Amygdala (tissue), 56 donors: ENCODE measurements around the gene UBAC1.
A peak's percentile ranks its signal among the peaks of the same experiment; 100 is the strongest.
"Not testable (repeated sequence)": the region's sequence is repeated elsewhere in the genome, so short reads cannot be mapped to it uniquely, and the experiment has no call there.

Source experiments
- DNase-seq, 56 donors: peaks; one replicate each; lab custom pipeline; 2025; lab: John Stamatoyannopoulos, UW

The UBAC1 gene

DNA sequence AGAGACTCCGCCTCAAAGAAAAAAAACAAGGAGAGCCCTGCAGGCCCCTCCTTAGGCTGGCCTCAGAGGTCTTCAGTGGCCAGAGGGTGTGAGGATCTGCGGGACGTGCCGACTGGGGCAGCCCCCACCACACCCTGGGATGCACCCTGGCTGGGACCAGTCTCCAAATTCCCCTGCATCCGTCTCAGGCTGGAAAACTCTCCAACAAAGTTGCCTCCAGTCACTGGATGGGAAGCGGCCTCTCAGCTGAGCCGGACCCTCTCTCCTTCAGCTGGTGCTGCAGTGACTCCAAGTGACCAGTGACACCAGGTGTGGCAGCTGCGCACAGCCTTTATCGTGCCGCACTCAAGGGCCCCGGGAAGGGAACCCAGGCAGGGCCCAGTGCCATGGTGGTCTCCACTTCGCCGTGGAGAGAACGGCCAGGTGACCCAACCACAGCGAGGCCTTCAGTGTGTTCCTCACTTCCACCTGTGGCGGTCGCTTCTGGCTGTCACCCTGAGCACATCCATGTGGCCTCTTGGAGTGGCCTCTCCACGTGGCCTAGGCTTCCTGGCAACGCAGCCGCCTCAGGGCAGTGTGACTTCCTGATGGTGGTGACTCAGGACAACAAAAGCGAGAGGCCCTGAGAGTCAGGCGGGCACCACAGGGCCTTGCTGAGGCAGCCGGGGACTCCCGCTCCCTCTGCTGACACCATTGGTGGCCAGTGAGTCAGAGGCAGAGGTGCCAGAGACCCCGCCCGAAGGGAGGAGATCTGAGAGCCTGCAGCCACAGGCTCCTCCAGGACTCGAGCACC is 34.6 kb downstream of the UBAC1 start:
- DNase-seq, result no peak

DNA sequence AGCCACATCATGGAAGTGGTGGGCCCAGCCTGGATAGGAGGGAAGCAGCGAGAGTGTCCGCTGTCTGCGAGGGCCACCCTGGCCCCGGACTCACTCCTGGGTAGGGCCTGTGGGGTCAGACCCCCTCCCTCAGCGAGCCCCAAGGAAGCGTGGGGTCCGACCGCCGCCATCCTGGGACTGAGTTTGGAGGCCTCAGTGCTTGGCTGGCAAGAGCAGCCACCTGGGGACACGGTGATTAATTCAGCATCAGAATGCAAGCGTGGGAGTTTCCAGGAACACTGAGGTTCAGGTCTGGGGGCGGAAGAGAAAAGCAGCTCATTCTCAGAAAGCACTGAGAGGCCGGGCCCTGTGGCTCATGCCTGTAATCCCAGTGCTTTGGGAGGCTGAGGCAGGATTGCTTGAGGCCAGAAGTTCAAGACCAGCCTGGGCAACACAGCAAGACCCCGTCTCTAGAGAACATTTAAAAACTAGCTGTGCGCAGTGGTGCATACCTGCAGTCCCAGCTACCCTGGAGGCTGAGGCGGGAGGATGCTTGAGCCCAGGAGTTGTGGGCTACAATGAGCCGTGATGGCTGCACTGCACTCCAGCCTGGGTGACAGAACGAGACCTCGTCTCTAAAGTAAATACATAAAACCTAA is 35.6 kb downstream of the UBAC1 start:
- peak in 1 of 56 donors; percentile 15 for DNase-seq

DNA sequence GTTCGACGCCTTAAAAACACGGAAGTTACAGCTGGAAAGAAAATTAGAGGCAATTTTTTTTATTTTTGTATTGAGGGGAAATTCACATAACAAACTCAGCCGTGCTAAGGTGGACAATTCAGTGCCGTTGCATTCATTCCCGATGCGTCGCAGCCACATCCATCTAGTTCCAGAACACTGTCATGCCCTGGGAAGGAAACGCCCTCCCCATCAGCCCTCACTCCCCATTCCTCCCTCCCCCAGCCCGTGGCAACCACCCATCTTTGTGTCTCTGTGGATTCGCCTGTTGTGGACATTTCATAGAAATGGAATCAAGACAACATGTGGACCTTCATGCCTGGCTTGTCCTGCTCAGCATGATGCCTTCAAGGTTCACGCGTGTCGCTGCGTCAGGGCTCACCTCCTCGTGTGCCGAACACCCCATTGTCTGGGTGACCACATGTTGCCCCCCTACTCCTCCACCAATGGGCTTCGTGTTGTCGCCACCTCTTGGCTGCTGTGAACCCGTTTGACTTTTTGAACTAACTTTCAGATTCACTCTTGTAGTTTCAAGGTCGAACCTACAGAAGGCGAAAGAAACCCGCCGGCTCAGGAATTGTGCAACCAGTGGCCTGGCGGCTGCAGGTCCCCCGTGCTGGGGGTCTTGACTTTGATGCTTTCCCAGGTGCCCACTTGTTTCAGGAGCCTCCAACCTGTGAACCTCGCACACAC is 36.4 kb downstream of the UBAC1 start:
- no peak for DNase-seq

DNA sequence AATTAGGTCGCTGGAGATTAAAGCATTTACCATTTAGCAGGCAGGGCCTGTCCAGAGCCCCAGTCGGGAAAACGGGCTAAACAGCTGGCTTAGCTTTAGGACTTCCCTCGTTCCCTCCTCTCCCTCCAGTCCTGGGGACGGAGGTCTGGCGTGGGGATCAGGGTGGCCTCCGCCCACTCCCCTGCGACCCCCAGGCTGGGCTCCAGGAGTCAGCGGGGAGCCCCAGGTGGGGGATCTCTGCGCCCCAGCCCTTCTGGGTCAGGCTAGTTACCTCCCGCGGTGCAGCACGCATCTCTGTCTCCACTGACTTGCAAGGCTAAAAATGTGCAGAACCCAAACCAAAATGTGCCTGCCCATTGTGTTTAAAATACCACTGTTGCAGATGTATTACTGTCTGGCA is 37.7 kb downstream of the UBAC1 start:
- DNase-seq, result no peak

DNA sequence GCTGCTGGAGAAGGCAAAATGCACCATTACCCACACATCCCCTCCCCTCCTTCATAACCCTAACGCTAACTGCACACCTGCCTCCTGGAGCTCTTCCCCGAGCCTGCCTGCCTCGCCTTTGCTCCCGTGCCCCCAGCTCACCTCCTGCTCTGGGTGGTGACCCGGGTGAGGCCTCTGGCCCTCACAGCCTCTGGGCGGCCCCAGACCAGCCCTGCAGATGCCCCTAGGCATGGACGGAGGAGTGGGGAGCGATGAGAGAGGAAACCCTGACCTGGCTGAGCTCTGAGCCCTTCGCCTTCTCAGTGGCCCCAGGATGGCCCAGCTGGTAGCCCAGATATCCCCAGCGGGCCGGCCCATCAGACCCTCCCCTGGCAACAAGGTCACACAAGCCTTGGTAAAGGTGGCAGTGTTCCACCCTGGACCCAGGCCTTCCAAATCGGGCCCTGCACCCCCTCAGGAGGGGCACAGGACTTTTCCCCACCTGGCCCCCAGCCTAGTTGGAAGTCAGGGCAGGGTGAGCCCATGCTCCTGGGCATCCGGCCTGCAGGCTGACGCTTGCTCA is 39.3 kb downstream of the UBAC1 start:
- no peak for DNase-seq

DNA sequence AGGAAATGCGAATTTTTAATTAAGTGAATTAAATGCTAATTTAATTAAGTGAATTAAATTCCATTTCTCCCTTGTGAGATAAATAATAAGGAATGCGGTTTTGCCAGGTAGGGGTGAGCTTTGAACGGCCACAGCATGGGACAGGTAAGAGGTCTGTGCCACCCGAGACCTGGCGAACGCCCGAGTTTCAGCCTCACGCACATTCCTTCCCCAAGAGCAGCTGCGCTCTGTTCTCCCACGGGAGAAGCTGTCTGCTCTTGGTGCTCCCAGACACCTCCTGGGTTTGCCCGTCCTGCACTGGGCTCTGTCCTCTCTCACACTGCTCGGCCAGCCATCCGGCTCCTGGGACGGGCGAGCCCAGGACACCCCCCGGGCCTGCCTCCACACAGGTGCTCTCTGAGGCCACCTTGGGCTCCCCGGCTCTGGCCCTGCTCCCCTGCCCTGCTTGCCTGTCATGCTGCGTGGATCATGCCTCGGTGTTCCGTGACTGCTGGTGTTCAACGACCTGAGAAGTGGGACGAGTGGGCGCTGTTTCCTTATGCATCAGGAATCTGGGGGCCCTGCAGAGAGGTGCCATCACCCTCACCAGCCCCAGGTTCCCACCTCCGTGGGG is 40.1 kb downstream of the UBAC1 start:
- DNase-seq, result no peak

DNA sequence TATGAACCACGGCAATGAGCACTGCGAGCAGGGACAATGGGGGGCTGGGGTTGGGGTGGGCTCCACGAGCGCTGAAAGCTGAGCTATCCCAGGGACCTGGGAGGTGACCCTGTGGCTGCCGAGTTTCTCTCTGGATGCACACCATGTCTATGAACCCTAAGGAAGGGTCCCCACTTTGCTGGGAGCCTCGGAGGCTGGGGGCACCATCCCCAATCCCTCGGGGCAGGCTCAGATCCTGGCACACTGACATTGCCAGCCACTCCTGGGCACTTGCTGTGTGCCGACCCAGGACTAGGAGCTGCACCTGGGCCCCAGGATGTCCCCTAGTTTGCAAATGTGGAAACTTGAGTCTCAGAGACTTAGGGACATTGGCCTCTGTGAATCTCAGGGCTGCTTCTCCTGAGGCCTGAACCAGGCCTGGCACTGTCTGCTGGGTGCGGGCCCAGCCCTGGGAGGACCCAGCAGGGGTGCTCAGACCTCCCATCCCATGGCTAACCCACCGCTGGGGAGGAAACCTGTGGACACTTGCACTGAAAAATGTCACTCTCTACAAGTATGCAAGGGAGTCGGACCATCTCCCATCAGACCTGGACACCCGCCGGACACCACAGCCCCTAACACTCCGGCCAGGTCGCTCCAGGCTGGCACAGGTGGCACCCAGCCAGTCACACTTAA is 40.8 kb downstream of the UBAC1 start:
- DNase-seq, result no peak

DNA sequence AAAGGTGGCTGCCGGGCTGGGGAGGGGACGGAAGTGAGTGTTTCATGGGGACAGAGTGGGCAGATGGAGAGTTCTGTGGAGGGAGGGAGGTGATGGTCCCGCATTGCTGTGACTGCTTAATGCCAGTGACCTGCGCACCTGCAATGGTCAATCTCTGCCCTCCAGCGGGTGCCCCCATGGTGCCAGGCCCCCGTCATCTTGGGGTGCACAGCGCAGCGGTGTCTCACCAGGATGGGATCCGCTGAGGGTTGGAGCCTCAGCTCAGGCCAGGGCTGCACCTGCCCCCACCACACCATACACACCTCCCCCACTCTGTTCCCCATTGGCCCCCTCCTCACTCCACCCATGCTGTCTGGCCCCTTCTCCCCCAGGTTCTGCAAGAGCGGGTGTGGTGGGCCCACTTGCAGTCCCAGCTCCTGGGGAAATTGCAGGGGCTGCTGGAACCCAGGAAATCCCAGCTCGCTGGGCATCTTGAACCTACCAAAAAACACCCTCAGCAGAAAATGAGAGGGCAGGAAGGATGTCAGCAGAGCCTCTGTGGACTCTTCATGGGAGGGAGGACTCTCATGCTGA is 41.8 kb downstream of the UBAC1 start:
- no peak for DNase-seq

DNA sequence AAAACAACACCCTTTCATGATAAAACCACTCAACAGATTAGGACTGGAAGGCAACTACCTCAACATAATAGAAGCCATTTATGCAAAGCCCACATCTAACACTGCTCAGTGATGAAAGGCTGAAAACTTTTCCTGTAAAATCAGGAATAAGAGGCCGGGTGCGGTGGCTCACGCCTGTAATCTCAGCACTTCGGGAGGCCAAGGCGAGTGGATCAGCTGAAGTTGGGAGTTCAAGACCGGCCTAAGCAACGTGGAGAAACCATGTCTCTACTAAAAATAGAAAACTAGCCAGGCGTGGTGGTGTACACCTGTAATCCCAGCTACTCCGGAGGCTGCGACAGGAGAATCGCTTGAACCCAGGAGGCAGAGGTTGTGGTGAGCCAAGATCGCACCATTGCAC is 44.9 kb downstream of the UBAC1 start:
- not testable (repeated sequence) for DNase-seq

DNA sequence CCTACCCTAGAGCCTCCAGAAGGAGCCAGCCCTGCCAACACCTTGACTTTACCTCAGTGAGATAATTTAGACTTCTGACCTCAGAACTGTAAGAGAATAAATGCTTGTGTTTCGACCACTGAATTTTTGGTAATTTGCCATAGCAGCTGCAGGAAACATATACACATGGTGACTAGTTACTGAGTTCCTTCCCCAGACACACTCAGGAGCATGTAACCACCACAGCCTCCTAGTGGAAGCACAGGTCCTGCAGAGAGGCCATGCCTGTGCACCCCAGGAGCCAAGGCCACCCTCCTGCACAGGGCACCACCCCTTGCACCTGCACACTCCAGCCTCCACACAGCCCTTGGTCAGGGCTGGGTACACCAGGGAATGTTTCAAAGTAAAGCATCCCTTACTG is 46.3 kb downstream of the UBAC1 start:
- DNase-seq, result no peak

DNA sequence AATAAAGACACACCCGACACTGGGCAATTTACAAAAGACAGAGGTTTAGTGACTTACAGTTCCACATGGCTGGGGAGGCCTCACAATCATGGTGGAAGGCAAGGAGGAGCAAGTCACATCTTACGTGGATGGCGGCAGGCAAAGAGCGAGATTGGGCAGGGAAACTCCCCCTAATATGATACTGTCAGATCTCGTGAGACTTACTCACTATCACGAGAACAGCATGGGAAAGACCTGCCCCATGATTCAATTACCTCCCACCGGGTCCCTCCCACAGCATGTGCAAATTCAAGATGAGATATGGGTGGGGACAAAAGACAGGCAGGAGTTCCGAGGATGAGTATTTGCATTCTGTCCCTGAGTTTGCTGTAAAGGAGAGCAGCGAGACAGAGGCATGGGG is 49.9 kb downstream of the UBAC1 start:
- not testable (repeated sequence) for DNase-seq

DNA sequence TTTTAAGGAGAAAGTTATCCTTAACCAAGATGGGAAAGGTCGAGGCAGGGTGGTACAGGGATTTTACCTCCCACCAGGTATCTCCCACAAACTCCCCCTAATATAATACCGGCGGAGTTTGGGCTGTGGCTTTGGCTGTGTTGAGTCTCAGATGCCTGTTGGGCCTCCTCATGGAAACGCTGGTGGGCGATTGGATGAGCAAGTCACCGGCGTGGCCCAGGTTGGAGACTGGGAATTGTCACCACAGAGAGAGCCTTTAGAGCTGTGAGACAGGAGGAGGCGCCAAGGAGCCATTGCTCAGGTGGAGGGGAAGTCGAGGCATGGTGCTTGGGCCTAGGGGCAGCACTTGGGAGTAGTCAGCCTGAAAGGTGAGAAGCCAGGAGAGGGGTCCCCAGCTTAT is 50.4 kb downstream of the UBAC1 start:
- no peak for DNase-seq

DNA sequence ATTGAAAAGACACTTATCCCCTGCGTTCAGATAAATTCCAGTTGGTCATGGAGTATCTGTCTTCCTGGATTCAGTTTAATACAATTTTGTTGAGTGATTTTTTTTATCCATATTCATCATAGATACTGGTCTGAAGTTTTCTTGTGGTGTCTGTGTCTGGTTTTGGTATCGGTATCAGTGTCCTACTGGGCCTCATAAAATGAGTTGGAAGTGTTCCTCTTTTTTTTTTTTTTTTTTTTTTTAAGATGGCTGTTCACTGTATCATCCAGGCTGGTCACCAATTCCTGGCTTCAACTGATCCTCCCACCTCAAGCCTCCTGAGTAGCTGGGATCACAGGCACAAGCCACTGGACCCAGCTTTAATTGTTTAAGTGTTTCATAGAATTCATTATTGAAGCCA is 51.0 kb downstream of the UBAC1 start:
- DNase-seq, result no peak

DNA sequence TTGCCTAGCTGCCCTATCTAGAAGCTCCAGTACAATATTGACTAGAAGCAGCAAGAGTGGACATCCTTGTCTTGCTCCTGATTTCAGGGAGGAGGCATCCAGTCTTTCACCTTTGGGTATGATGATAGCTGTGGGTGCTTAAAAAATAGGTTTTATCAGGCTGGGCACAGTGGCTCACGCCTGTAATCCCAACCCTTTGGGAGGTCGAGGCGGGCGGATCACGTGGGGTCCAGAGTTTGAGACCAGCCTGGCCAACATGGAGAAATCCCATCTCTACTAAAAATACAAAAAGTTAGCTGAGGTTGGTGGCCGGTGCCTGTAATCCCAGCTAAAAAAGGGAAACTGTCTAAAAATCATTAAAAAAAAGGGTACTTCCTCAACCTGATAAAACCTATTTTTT is 51.8 kb downstream of the UBAC1 start:
- no peak for DNase-seq

DNA sequence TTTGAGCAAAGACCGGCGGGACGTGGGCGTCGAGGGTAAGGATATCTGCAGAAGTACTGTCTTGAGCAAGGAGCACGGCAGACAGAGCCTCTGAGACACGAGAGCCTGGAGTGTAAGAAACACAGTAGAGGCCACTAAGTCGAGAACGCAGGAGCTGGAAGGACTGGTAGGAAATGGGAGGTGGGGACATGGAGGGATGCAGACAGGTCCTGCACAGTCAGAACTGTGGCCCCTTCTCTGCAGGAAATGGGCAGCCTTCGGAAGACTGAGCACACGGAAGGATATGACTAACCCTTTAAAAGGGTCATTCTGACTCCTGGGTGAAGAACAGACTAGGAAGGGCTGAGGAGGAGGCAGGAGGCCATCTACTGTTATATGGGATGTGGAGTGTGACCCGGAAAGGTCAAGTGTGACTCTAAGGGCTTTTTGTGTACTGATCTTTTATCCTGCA is 52.4 kb downstream of the UBAC1 start:
- DNase-seq, result no peak

DNA sequence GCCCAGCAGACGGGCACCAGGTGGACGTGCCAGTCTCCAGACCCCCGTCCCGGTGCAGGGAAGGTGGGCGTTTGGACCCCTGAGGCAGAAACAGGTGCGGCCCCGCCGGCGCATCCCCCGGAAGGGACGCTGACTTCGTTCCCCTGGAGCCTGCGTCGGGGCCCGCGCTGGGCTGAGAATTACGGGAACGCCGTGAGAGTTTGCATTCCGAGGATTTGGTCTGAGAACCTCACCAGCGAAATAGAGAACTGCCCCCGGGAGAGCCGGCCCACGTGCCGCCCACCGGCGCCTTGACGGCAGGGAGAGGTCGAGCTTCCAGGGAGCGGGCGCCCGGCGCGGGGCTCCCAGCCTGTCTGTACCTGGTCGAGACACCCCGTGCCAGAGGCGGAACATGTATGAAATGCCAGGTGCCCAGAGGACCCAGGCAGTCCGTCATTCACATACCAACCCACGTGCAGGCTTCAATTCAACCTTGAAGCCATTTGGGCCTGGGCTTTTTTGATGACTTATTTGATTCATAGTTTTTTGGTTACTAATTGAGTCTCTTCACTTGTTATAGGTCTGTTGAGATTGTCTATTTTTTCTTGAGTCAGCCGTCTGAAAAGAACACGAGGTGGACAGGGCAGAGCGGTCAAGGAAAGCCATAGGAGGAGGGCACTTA is 53.0 kb downstream of the UBAC1 start:
- no peak for DNase-seq

DNA sequence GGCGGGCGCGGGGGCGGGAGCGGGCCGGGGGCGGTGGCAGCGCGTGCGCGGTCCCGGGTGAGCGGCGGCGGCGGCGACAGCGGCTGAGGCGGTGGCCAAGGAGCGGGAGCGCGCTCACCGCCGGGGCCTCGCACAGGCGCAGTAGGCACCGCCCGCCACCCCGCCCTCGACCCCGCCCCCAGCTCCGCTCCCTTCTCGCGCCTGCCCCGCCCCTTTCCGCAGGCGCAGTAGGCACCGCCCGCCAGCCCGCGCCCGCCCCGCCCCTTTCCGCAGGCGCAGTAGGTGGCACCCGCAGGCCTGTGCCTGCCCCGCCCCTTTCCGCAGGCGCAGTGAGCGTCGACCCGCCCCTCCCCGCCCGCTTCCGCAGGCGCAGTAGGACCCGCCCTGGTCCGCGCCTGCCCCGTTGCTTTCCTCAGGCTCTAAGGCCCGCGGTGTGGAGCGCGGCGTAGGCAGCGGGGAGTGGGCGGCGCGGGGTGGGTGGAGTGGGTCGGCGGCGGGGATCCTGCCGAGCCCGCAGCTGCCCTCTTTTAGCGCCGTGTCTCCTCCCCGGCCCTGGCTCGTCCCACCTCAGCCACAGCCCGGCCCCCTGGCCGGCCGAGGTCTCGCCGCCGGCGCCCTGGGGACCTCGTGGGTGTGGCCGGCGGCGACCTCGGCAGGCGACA is 53.6 kb downstream of the UBAC1 start, which contains the start of gene CAMSAP1:
CAMSAP1 (minus strand) TSS at position 116 of the 662 bp plus-strand sequence. CDS start 387 bp downstream, outside the sequence.
- peak; percentile 33 to 97 (median 86) for DNase-seq

DNA sequence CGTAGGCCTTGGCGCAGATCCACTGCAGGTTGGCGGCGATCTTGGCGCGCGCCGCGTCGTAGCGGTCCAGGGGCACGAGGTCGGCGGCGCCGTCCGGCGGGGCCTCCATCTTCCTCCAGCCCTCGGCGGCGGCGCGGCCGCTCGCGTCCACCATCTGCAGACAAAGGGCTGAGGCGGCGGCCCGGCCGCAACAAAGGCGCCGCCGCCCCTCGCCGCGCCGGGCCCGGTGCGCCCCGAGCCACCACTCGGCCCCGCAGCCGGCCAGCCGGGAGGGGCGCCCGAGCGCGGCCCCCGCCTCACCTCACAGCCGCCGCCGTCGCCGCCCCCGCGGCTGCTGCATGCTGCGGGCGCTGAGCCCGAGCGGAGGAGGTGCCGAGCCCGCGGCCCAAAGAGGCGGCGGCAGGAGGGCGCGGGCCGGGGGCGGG is 54.2 kb downstream of the UBAC1 start:
- peak in 2 of 56 donors; percentile 50 to 73 for DNase-seq
